ENCODE data around the gene PANX2. TPM values are rescaled to one million over a fixed set of nuclear protein-coding genes. Genes with fewer than 3 reads are reported as not detected.
"Not testable (repeated sequence)": the region's sequence is repeated elsewhere in the genome, so short reads cannot be mapped to it uniquely, and the experiment has no call there.

PANX2 gene
- total RNA-seq, 1 donor from 2014 or later: 3.0 TPM

GRCh38 chr22:50144005-50144614 is 26.4 kb upstream of the PANX2 start:
- H3K27ac Mint-ChIP-seq: no peak overlapping the region
- H3K4me1 Mint-ChIP-seq (ENCODE audit: unreplicated experiment): peaks cover 23% of the 10 kb centered on the region

DNA sequence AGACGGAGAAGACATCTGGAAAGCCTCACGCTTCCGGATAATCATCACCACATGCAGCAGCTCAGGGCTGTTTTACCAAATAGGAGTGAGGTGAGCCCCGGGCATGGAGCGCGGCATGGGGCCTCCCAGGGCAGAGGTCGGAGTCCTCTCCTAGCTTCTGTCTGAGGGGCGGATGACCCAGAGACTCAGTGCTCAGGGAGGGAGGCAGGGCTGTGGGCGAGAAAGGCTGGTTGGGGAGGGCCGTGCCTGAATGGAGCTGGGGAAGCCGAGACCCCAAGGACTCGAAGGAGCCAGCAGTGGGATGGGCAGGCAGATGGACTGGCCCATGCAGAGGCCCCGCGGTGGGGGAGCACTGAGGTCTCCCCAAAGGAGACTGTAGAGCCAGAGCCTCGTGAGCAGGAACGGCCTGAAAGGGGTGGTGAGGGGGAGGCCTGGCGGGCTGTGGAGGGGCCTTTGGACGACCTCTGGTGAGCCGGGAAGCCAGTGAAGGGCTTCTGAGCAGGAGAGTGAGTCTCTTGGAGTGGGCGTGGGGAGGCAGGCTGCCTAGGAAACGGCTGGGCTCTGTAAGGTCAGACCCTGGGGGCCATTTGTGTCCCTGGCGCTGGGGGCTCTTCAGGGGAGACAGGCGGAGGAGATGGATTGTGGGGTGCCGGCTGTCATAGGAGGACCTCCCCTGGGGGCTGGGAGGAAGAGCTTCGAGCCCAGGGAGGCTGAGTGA is 24.7 kb upstream of the PANX2 start:
- Mint-ChIP-seq H3K4me1 (ENCODE audit: unreplicated experiment) (peaks cover 23% of the 10 kb centered on the region), H3K27me3 (peaks cover 12% of the 10 kb centered on the region)

More at GRCh38 chr22:50144005-50144614, 26.4 kb upstream of the PANX2 start:
- Mint-ChIP-seq H3K36me3 (no peaks in the 10 kb centered on the region), H3K9me3 (no peaks in the 10 kb centered on the region), H3K27me3 (peaks cover 12% of the 10 kb centered on the region), H3K4me3 (no peak overlapping the region)
- TF ChIP-seq CTCF (conservative IDR thresholded peaks at IDR 0.05): no peak
- no peak for DNase-seq (ENCODE audit: extremely low spot score, unreplicated experiment)

GRCh38 chr22:50146439-50147238 is 23.9 kb upstream of the PANX2 start:
- Mint-ChIP-seq H3K27me3 (peaks cover 12% of the 10 kb centered on the region), H3K9me3 (no peaks in the 10 kb centered on the region), H3K4me3 (peak overlapping the region; percentile 48), H3K27ac (peak overlapping the region; percentile 3), H3K36me3 (no peaks in the 10 kb centered on the region), H3K4me1 (ENCODE audit: unreplicated experiment) (peaks cover 23% of the 10 kb centered on the region)
- DNase-seq (ENCODE audit: extremely low spot score, unreplicated experiment): no peak
- peak; percentile 76 for TF ChIP-seq CTCF (conservative IDR thresholded peaks at IDR 0.05)

More for the DNA sequence above, 24.7 kb upstream of the PANX2 start:
- Mint-ChIP-seq H3K27ac (no peak overlapping the region), H3K36me3 (no peaks in the 10 kb centered on the region), H3K4me3 (peak overlapping the region; percentile 61), H3K9me3 (no peaks in the 10 kb centered on the region)
- no peak for TF ChIP-seq CTCF (conservative IDR thresholded peaks at IDR 0.05)
- DNase-seq (ENCODE audit: extremely low spot score, unreplicated experiment): no peak

DNA sequence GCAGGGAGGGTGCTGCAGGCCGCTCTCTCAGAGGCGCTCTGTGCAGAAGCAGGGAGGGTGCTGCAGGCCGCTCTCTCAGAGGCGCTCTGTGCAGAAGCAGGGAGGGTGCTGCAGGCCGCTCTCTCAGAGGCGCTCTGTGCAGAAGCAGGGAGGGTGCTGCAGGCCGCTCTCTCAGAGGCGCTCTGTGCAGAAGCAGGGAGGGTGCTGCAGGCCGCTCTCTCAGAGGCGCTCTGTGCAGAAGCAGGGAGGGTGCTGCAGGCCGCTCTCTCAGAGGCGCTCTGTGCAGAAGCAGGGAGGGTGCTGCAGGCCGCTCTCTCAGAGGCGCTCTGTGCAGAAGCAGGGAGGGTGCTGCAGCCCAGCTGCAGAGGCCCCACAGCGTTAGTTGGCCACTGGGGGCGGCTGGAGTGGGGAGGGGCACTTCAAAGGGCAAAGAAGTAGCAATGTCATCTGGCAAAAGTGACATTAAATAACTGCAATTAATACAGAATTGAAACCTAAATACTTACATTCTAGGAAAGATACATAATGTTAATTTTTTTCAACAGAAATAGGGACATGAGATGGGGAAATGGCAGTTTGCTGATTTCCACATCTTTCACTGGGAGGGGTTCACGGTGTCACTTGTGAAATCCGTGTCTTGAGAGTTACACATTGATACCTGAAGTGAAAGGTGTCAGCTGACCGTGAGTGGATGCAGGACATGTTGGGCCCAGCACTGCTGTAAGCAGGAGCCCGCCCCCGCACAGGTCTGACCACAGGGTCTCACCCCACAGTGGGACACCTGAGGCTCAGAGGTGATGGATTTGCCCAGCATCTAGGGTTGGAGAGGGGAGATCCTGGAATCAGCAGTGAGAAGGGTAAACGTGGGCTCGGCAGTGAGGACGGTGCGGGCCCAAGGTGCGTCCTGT is 23.0 kb upstream of the PANX2 start:
- not testable (repeated sequence) for H3K27ac Mint-ChIP-seq; H3K9me3 Mint-ChIP-seq; DNase-seq (ENCODE audit: extremely low spot score, unreplicated experiment); H3K4me3 Mint-ChIP-seq; H3K27me3 Mint-ChIP-seq; H3K36me3 Mint-ChIP-seq
- H3K4me1 Mint-ChIP-seq (ENCODE audit: unreplicated experiment): peaks cover 16% of the 10 kb centered on the region

- TF ChIP-seq CTCF (conservative IDR thresholded peaks at IDR 0.05): no peak
- Mint-ChIP-seq H3K27me3 (peaks cover 9% of the 10 kb centered on the region), H3K4me3 (no peak overlapping the region), H3K9me3 (no peaks in the 10 kb centered on the region), H3K27ac (no peak overlapping the region), H3K4me1 (ENCODE audit: unreplicated experiment) (peaks cover 16% of the 10 kb centered on the region), H3K36me3 (no peaks in the 10 kb centered on the region)
- DNase-seq (ENCODE audit: extremely low spot score, unreplicated experiment): no peak
These were observed 22.4 kb upstream of the PANX2 start for GRCh38 chr22:50148166-50148500.

All from type B pancreatic cell (in vitro differentiated cells).